Thyroid gland (tissue), 4 donors: ENCODE results near the gene ZNG1A. TPM values are rescaled to one million over a fixed set of nuclear protein-coding genes. Genes with fewer than 3 reads are reported as not detected.
"Not testable (repeated sequence)": the region's sequence is repeated elsewhere in the genome, so short reads cannot be mapped to it uniquely, and the experiment has no call there.

Source experiments
- DNase-seq, 2 donors: peaks; one replicate each; pipeline ENCODE4 v3.0.0-alpha.2; 2019
- H3K27ac ChIP-seq, 3 donors: fragments of 200-600 bp; sonication (generic); 1 replicate in 2 of 3; 2 replicates in 1 of 3; pipeline ENCODE4 v1.5.1; 2016 to 2019; ENCODE audit warnings: mild to moderate bottlenecking in 1 of 3, moderate library complexity in 1 of 3
- H3K27me3 ChIP-seq: fragments of 200-600 bp; sonication (generic); one replicate; pipeline ENCODE4 v1.5.1; 2019
- H3K36me3 ChIP-seq, 2 donors: fragments of 200-600 bp; sonication (generic); one replicate each; pipeline ENCODE4 v1.5.1; 2016 to 2019
- H3K4me1 ChIP-seq, 2 donors: fragments of 200-600 bp; sonication (generic); one replicate each; pipeline ENCODE4 v1.5.1; 2017 to 2019
- H3K4me3 ChIP-seq, 3 donors: fragments of 200-600 bp; sonication (generic); replicated peaks in 1 of 3; 1 replicate in 2 of 3; 2 replicates in 1 of 3; pipeline ENCODE4 v1.5.1; 2016; ENCODE audit warnings: mild to moderate bottlenecking in 1 of 3
- H3K9me3 ChIP-seq: fragments of 200-600 bp; sonication (generic); one replicate; pipeline ENCODE4 v1.5.1; 2017
- WGBS, 2 donors: methylation state at CpG; one replicate each; pipeline ENCODE4 v1.1.5; 2017; 5-methylcytosine and 5-hydroxymethylcytosine counted together
- intact Hi-C: fragments of 100-400 bp; cut with DNase I; formaldehyde crosslinking; loops from one replicate; pipeline ENCODE4 v1.15.1; 2023
- total RNA-seq, 4 donors: library from RNA; depleted of rRNA; stranded (reverse); fragments of >200 nt; gene quantifications; one replicate each; pipeline ENCODE4 v1.2.3, GENCODE V29; 2016

The ZNG1A gene
- total RNA-seq, 4 donors from 2014 or later, result 66.3 to 74.2 (median 70.0) TPM

DNA sequence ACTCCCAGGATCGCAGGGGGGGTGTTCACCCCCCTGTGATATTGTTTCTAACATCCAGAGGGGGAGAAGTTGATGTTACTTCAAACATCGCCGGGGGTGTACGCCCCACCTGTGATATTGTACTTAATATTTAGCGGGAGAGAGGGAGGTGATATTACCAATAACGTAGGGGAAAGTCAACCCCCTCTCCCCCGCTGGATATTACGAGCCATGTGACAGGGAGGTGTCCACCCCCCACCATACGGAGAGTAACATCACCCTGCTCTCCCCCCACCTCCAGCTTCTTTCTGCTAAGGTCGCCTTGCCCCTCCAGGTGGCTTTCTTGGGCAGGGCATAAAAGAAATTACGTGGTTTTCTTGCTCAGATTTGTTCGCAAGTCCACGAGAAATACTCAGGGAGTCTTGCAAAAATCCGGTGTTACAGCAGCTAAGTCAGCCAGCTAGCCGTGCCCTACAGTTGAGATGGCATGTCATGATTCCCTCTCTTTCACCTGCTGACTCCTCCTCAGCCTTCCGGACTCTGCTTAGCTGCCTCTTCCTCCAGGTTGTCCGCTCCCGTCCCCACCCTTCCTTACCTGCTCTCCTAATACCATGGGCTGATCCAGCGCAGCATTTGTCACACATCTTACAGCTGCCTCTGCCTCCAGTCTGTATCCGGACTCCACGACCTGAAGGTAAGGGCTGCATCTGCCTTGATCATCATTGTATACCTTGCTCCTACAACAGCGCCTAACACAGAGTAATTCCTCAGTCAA lies 69.9 kb downstream of the ZNG1A start:
- H3K36me3 ChIP-seq, H3K4me3 ChIP-seq, H3K27me3 ChIP-seq, H3K9me3 ChIP-seq, H3K4me1 ChIP-seq, intact Hi-C loops, DNase-seq, H3K27ac ChIP-seq: not testable (repeated sequence)
- WGBS, 2 donors, result 21 to 23% methylated on average over 22 of the region's 22 CpGs

DNA sequence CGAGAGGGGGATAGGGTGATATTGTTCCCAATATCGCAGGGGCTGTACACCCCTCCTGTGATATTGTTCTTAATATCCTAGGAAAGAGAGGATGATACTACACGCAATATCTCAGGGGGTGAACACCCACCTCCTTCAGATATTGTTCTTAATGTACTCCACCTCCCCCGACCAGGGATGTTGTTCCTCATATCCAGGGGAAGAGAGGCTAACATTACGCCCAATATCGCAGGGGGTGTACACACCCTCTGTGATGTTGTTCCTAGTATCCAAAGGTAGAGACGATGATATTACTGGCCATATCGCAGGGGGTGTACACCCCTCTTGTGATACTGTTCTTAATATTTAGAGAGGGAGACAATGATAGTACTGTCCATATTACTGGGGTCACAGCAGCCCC lies 72.9 kb downstream of the ZNG1A start:
- 89 to 90% methylated on average over 8 of the region's 8 CpGs for WGBS, 2 donors
- DNase-seq, intact Hi-C loops, H3K4me3 ChIP-seq, H3K27me3 ChIP-seq, H3K36me3 ChIP-seq, H3K27ac ChIP-seq, H3K9me3 ChIP-seq, H3K4me1 ChIP-seq: not testable (repeated sequence)

DNA sequence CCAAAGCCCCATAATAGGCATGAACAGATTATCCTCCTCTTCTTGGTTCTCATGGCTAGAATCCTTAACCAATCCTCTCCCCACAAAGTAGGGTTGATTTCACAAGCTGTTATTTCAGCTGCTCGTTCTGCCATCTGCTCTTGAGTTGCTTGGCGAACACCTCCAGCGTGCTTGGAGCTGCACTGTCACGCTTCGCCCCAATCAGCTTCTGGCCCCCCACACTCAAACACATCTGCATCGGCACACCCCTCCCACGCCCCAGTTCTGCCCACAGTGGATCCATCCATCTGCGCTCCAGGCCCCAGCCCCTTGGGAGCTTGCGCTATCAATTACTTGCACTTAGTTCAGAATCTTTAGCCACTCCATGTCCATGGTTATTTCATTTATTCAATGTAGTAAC lies 78.4 kb downstream of the ZNG1A start:
- H3K4me1 ChIP-seq, H3K36me3 ChIP-seq, intact Hi-C loops, DNase-seq, H3K27me3 ChIP-seq, H3K27ac ChIP-seq, H3K4me3 ChIP-seq, H3K9me3 ChIP-seq: not testable (repeated sequence)
- WGBS, 2 donors, result 47 to 48% methylated on average over 9 of the region's 9 CpGs

DNA sequence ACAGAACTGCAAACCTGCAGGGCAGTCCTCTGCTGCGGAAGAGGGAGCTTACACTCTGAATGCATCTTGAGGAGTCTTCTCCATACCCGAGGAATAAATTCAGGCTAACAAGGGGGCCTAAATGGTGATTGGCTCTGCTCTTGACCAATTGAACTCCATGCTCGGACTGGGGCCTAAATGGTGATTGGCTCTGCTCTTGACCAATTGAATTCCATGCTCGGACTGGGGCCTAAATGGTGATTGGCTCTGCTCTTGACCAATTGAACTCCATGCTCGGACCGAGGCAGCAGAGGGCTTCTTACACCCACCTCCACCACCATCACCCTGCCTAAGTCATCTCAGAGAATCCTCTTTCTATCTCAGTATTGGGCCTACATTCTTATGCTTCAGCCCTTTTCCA lies 79.0 kb downstream of the ZNG1A start:
- intact Hi-C loops, H3K9me3 ChIP-seq, H3K4me1 ChIP-seq, DNase-seq, H3K36me3 ChIP-seq, H3K27ac ChIP-seq, H3K4me3 ChIP-seq, H3K27me3 ChIP-seq: not testable (repeated sequence)
- 85% methylated on average over 6 of the region's 6 CpGs for WGBS, 2 donors

DNA sequence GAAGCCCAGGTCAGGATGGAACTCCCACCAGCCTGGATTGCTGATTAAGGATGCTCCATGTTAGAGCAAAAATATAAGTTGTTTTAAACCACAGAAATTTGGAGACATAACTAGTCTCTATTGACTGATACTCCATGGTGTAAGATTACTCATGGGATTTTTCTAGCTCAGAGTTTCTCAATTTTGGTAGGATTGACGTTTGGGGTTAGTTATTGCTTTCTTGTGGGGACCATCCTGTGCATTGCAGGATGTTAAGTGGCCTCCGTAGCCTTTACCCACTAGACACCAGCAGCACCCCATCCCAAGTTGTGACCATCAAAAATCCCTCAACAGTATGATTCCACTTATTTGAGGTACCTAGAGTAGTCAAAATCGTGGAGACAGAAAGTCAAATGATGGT lies 80.1 kb downstream of the ZNG1A start:
- H3K27me3 ChIP-seq, H3K4me3 ChIP-seq, intact Hi-C loops, H3K27ac ChIP-seq, DNase-seq, H3K9me3 ChIP-seq, H3K36me3 ChIP-seq, H3K4me1 ChIP-seq: not testable (repeated sequence)
- 69 to 87% methylated on average over 3 of the region's 3 CpGs for WGBS, 2 donors

DNA sequence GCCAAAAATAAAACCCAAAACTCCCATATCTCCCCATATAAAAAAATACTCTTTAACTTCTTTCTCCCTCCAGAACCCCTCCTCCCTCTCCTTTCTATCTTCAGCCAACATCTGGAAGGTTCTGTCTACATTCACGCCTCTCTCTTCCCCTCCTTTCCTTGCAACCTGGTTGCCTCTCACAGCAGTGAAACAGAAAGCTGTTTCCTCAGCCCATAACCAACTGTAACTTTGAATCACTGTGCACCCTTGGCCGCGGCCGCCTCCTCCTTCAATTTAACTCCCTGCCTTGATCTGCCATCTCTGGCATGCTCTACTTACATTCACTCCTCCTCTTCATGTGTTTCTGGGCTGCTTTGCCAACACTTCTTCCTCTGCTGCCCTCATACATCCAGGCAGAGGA lies 83.9 kb downstream of the ZNG1A start:
- H3K4me1 ChIP-seq, H3K4me3 ChIP-seq, H3K27me3 ChIP-seq, H3K27ac ChIP-seq, H3K9me3 ChIP-seq, intact Hi-C loops, DNase-seq, H3K36me3 ChIP-seq: not testable (repeated sequence)
- 79% methylated on average over 4 of the region's 4 CpGs; no CpG with 5 or more reads in 1 of the 2 donors for WGBS, 2 donors

DNA sequence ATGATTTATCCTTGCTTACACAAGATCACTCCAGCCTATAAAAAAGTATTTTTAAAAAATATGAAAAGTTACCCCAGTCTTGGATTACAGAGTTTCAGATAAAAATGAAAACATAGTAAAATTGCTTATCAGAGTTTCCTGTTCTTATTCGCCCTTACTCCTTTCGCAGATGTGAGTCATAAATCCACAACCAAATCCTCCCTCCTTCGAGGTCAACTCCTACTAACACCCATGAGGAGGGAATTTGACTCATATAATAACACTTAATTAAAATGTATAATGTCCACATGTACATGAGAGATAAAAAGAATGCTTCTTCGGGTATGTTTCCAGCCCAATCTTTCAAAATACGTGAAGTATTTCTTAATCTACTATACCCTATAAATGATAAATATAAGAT lies 84.5 kb downstream of the ZNG1A start:
- DNase-seq, intact Hi-C loops, H3K36me3 ChIP-seq, H3K27me3 ChIP-seq, H3K9me3 ChIP-seq, H3K27ac ChIP-seq, H3K4me3 ChIP-seq, H3K4me1 ChIP-seq: not testable (repeated sequence)
- WGBS, 2 donors, result 79 to 81% methylated on average over 3 to 5 of the region's 5 CpGs

DNA sequence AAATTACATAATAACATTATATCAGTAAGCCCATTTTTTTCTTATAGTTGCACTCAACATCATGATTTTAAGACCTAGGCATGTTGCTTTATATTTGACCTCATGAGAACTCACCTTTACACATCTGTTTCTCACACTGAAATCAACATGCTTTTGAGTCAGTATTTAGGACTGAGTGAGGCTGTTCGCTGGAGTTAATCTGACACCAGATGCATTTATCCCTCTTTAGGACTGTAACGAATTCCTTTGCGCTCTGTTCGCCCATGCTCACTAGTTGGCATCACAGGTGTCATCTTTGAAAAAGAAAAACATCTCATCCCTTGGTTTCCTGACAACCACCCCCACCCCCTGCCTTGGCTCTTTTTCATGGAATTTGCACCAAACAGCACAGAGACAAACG lies 84.9 kb downstream of the ZNG1A start:
- WGBS, 2 donors, result 81 to 92% methylated on average over 4 of the region's 5 CpGs
- intact Hi-C loops, DNase-seq: not testable (repeated sequence)

DNA sequence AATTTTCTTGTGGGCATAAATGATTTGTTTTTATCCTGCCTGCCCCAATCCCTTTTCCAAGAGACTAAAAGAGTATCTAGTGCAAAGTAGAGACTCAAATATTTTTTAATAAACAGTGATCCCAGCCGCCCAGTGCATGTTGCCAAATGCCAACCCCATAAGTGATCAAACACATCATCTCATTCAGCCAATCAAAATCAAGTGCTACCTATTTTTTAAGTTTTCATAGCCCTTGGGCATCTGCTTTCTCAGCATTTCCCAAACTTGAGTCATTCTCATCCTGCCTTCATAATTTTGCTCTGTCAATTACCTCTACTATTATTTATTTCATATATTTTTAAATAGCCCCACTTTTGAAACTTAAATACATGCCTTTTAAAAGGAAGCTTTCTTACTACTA lies 88.0 kb downstream of the ZNG1A start:
- H3K27me3 ChIP-seq, intact Hi-C loops, H3K4me1 ChIP-seq, H3K4me3 ChIP-seq, H3K9me3 ChIP-seq, H3K27ac ChIP-seq, DNase-seq, H3K36me3 ChIP-seq: not testable (repeated sequence)
- WGBS, 2 donors, result 72 to 76% methylated on average over 1 of the region's 1 CpG

More for the DNA sequence above, 84.9 kb downstream of the ZNG1A start:
- H3K9me3 ChIP-seq, H3K4me3 ChIP-seq, H3K27ac ChIP-seq, H3K27me3 ChIP-seq, H3K36me3 ChIP-seq, H3K4me1 ChIP-seq: not testable (repeated sequence)
